IMR-90 (cell line): Measurements from ENCODE around the gene MYH11. TPM values are rescaled to one million over a fixed set of nuclear protein-coding genes. Genes with fewer than 3 reads are reported as not detected.

Source experiments
- ATAC-seq: fragments of 200-7000 bp; cut with Tn5 transposase; 2 replicates; pipeline ENCODE4 v1.9.1; 2020; ENCODE audit warnings: low read depth, mild to moderate bottlenecking, moderate library complexity
- BruUV-seq: library from RNA; stranded (reverse); fragments of 400-500 nt; replicated peaks from 2 replicates; lab custom pipeline; 2021; lab: Mats Ljungman, UMichigan
- CTCF ChIA-PET: fragments of 300-600 bp; formaldehyde crosslinking; extraction: SDS; loops from one replicate; lab custom pipeline; 2021; ENCODE audit warnings: antibody characterized with exemption; lab: Yijun Ruan, JAX
- POLR2A ChIA-PET: fragments of 300-600 bp; sonication (Branson Sonifier 250); formaldehyde crosslinking; loops from one replicate; lab custom pipeline; 2022; ENCODE audit warnings: antibody characterized with exemption; ENCODE audit not compliant: unreplicated experiment; lab: Charles Lee
- DNase-seq: peaks from one replicate; pipeline ENCODE4 v3.0.0; 2013
- H2AFZ ChIP-seq: replicated peaks from 2 replicates; pipeline ENCODE3; 2013; ENCODE audit warnings: low read length, mild to moderate bottlenecking; ENCODE audit not compliant: poor library complexity
- H2AK5ac ChIP-seq: 2 replicates; pipeline ENCODE4 v1.6.1; 2013; ENCODE audit warnings: low read depth, low read length, inconsistent platforms
- H2AK9ac ChIP-seq: replicated peaks from 2 replicates; pipeline ENCODE3; 2013; ENCODE audit warnings: mild to moderate bottlenecking, low read depth, low read length, moderate library complexity; ENCODE audit not compliant: poor library complexity
- H2BK120ac ChIP-seq: 2 replicates; pipeline ENCODE4 v1.6.1; 2013; ENCODE audit warnings: low read depth, low read length, inconsistent platforms
- H2BK15ac ChIP-seq: 3 replicates; pipeline ENCODE4 v1.6.1; 2013; ENCODE audit warnings: low read depth, low read length, inconsistent platforms
- H2BK20ac ChIP-seq: 2 replicates; pipeline ENCODE4 v1.6.1; 2013; ENCODE audit warnings: low read depth, mild to moderate bottlenecking, inconsistent platforms, low read length, moderate library complexity
- H2BK5ac ChIP-seq: 2 replicates; pipeline ENCODE4 v1.6.1; 2013; ENCODE audit warnings: mild to moderate bottlenecking, low read depth, low read length, inconsistent platforms; ENCODE audit not compliant: poor library complexity, severe bottlenecking
- H3K14ac ChIP-seq: replicated peaks from 2 replicates; pipeline ENCODE4 v1.6.1; 2013; ENCODE audit warnings: low read depth, low read length, inconsistent platforms
- H3K18ac ChIP-seq: 2 replicates; pipeline ENCODE4 v1.6.1; 2013; ENCODE audit warnings: low read depth, low read length, control low read depth
- H3K23ac ChIP-seq: 2 replicates; pipeline ENCODE4 v1.6.1; 2013; ENCODE audit warnings: low read depth, low read length, inconsistent platforms
- H3K27ac ChIP-seq: 2 replicates; pipeline ENCODE4 v1.5.1; 2013; ENCODE audit warnings: mild to moderate bottlenecking, control low read depth, low read length; ENCODE audit not compliant: insufficient read depth
- H3K27me3 ChIP-seq: 2 replicates; pipeline ENCODE4 v1.6.1; 2013; ENCODE audit warnings: low read length; ENCODE audit not compliant: control insufficient read depth, insufficient read depth
- H3K36me3 ChIP-seq: 2 replicates; pipeline ENCODE4 v1.6.1; 2013; ENCODE audit warnings: low read length, mixed read lengths; ENCODE audit not compliant: control insufficient read depth, insufficient read depth
- H3K4ac ChIP-seq: 2 replicates; pipeline ENCODE4 v1.6.1; 2013; ENCODE audit warnings: low read depth, low read length, inconsistent platforms
- H3K4me1 ChIP-seq: 2 replicates; pipeline ENCODE4 v1.6.1; 2013; ENCODE audit warnings: low read length, mixed read lengths; ENCODE audit not compliant: control insufficient read depth, insufficient read depth
- H3K4me2 ChIP-seq: 2 replicates; pipeline ENCODE4 v1.6.1; 2013; ENCODE audit warnings: low read depth, mild to moderate bottlenecking, control low read depth, low read length, moderate library complexity
- H3K4me3 ChIP-seq: 2 replicates; pipeline ENCODE4 v1.5.1; 2013; ENCODE audit warnings: low read depth, mild to moderate bottlenecking, control low read depth, low read length, moderate library complexity; ENCODE audit not compliant: insufficient read depth
- H3K56ac ChIP-seq: 2 replicates; pipeline ENCODE4 v1.6.1; 2013; ENCODE audit warnings: low read length, inconsistent platforms; ENCODE audit not compliant: insufficient read depth; ENCODE audit errors: extremely low read depth
- H3K79me1 ChIP-seq, 2 experiments: 2 replicates each; pipeline ENCODE4 v1.6.1; 2013; ENCODE audit warnings: low read length in 2 of 2, inconsistent platforms in 1 of 2, low read depth in 1 of 2
- H3K9ac ChIP-seq: 2 replicates; pipeline ENCODE4 v1.6.1; 2013; ENCODE audit warnings: low read depth, low read length, control low read depth
- H3K9me1 ChIP-seq: 2 replicates; pipeline ENCODE4 v1.6.1; 2013; ENCODE audit warnings: low read length, inconsistent platforms; ENCODE audit not compliant: insufficient read depth
- H3K9me3 ChIP-seq: 2 replicates; pipeline ENCODE4 v1.6.1; 2013; ENCODE audit warnings: low read length; ENCODE audit not compliant: control insufficient read depth, insufficient read depth
- H4K20me1 ChIP-seq: 2 replicates; pipeline ENCODE4 v1.6.1; 2013; ENCODE audit warnings: low read length, inconsistent platforms; ENCODE audit not compliant: insufficient read depth
- H4K5ac ChIP-seq: 2 replicates; pipeline ENCODE4 v1.6.1; 2013; ENCODE audit warnings: mild to moderate bottlenecking, low read depth, low read length, control low read depth
- H4K8ac ChIP-seq, 2 experiments: 2 replicates each; pipeline ENCODE4 v1.6.1; 2013; ENCODE audit warnings: low read depth in 2 of 2, low read length in 2 of 2, control low read depth in 1 of 2, inconsistent platforms in 1 of 2
- H4K91ac ChIP-seq: 2 replicates; pipeline ENCODE4 v1.6.1; 2013; ENCODE audit warnings: low read depth, low read length, inconsistent platforms; ENCODE audit not compliant: insufficient read depth
- BHLHE40 ChIP-seq: fragments of 150-350 bp; IDR thresholded peaks from 2 replicates; pipeline ENCODE4 v1.6.1; 2016; ENCODE audit warnings: mild to moderate bottlenecking, low read depth, low read length
- CEBPB ChIP-seq: IDR thresholded peaks from 2 replicates; pipeline ENCODE4 v1.6.1; 2012; ENCODE audit warnings: low read depth, low read length, improper control_type of control experiment
- FOS ChIP-seq: fragments of 150-350 bp; IDR thresholded peaks from 2 replicates; pipeline ENCODE4 v1.6.1; 2016; ENCODE audit warnings: low read depth, low read length
- MAFK ChIP-seq: IDR thresholded peaks from 2 replicates; pipeline ENCODE4 v1.6.1; 2012; ENCODE audit warnings: low read depth, low read length, improper control_type of control experiment
- MAZ ChIP-seq: IDR thresholded peaks from 2 replicates; pipeline ENCODE4 v1.6.1; 2012; ENCODE audit warnings: low read depth, mild to moderate bottlenecking, low read length, improper control_type of control experiment, moderate library complexity, borderline replicate concordance
- MXI1 ChIP-seq: IDR thresholded peaks from 2 replicates; pipeline ENCODE4 v1.6.1; 2012; ENCODE audit warnings: low read depth, mild to moderate bottlenecking, low read length, moderate library complexity, borderline replicate concordance
- RCOR1 ChIP-seq: IDR thresholded peaks from 2 replicates; pipeline ENCODE4 v1.6.1; 2012; ENCODE audit warnings: mild to moderate bottlenecking, low read length, improper control_type of control experiment; ENCODE audit not compliant: insufficient replicate concordance
- WGBS, 2 experiments: methylation state at CpG; one replicate each; pipeline versions ENCODE4 v1.1.5 to v1.1.7; 2013; ENCODE audit warnings: missing lambda C conversion rate in 2 of 2; ENCODE audit not compliant: insufficient read length in 1 of 2; ENCODE audit errors: extremely low coverage in 2 of 2; 5-methylcytosine and 5-hydroxymethylcytosine counted together
- dilution Hi-C: fragments of 300-500 bp; cut with HindIII; formaldehyde crosslinking; loops from one replicate; pipeline ENCODE4 v1.14.3; 2018; ENCODE audit warnings: low sequenced_read_pairs; ENCODE audit not compliant: unreplicated experiment
- in situ Hi-C: fragments of 300-500 bp; cut with MboI; formaldehyde crosslinking; loops from 3 replicates; pipeline ENCODE4 v1.14.3; 2019; ENCODE audit warnings: low sequenced_read_pairs, inconsistent platforms, mixed read lengths
- intact Hi-C: fragments of 100-400 bp; cut with micrococcal nuclease; formaldehyde crosslinking; loops from 2 replicates; pipeline ENCODE4 v1.10.0; 2022
- microRNA-seq, 2 experiments: library from miRNA; stranded (forward) in 1 of 2; unstranded in 1 of 2; fragments of 10-50 nt in 1 of 2; fragments of <30 nt in 1 of 2; gene quantifications in 1 of 2; microRNA quantifications in 1 of 2; one replicate each; pipeline versions ENCODE3 to v1.1.0; 2013 to 2020; ENCODE audit not compliant: insufficient read depth in 1 of 2, insufficient read length in 1 of 2, unreplicated experiment in 1 of 2
- polyA plus RNA-seq, 3 experiments: library from polyadenylated mRNA; depleted of rRNA; stranded (reverse); fragments of >200 nt; gene quantifications; 2 replicates each; pipeline ENCODE4 v1.2.3, GENCODE V29; 2012; ENCODE audit warnings: low replicate concordance in 1 of 3
- small RNA-seq, 5 experiments: library from RNA; depleted of rRNA; stranded (forward); fragments of <200 nt; gene quantifications; one replicate each; pipeline ENCODE3, GENCODE V24; 2012
- total RNA-seq: library from RNA; depleted of rRNA; stranded (reverse); fragments of >200 nt; gene quantifications from 2 replicates; pipeline ENCODE4 v1.2.3, GENCODE V29; 2012; rRNA removed
- TF ChIP-seq, protein P1 (sequence below): conservative IDR thresholded peaks from 2 replicates; pipeline ENCODE4 v1.5.1; 2012; ENCODE audit warnings: mild to moderate bottlenecking, low read depth, low read length, improper control_type of control experiment

The MYH11 gene
- total and polyA plus RNA-seq, 2 of the 4 experiments (the other 2 are of a cell fraction), result under 0.01 to 0.12 TPM

DNA sequence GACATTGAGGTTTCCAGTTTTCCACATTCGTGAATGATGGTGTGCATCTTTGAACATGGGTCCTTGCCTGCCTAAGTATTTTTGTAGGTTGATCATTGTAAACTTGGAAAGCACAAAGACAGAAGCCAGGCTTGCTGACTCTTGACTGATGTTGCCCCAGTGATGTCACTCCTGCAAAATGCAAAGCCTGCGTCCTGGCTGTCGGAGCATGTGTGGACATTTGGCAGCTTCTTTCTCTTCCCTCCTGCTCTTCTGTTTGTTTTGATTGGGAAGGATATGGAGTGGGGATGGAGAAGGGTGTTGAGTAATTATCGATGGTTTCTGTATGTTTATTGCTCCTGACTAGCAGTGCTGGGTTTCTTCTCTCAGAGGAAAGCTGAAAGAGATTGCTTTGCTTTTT is 203.6 kb downstream of the MYH11 start:
- BruUV-seq, result no TSS peak
- TF ChIP-seq FOS (no peak), MAZ (no peak), RCOR1 (no peak), BHLHE40 (peak; percentile 53; the same call in 1 of the 2 replicates), CEBPB (peak; percentile 66), MAFK (peak; percentile 60; the same call in 1 of the 2 replicates), MXI1 (peak; percentile 93)
- TF ChIP-seq, protein P1, sequence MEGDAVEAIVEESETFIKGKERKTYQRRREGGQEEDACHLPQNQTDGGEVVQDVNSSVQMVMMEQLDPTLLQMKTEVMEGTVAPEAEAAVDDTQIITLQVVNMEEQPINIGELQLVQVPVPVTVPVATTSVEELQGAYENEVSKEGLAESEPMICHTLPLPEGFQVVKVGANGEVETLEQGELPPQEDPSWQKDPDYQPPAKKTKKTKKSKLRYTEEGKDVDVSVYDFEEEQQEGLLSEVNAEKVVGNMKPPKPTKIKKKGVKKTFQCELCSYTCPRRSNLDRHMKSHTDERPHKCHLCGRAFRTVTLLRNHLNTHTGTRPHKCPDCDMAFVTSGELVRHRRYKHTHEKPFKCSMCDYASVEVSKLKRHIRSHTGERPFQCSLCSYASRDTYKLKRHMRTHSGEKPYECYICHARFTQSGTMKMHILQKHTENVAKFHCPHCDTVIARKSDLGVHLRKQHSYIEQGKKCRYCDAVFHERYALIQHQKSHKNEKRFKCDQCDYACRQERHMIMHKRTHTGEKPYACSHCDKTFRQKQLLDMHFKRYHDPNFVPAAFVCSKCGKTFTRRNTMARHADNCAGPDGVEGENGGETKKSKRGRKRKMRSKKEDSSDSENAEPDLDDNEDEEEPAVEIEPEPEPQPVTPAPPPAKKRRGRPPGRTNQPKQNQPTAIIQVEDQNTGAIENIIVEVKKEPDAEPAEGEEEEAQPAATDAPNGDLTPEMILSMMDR, result no peak
- peaks cover 6% of the 10 kb centered on the region for H3K4me1 ChIP-seq
- H3K18ac ChIP-seq, result no peak overlapping the region
- no peak overlapping the region for H4K91ac ChIP-seq
- H3K4ac ChIP-seq, result no peak overlapping the region
- H4K5ac ChIP-seq, result no peak overlapping the region
- H3K4me2 ChIP-seq, result no peak overlapping the region
- H3K79me1 ChIP-seq, result peaks cover 36 to 69% of the 10 kb centered on the region in 2 experiments
- peaks cover 49% of the 10 kb centered on the region for H4K20me1 ChIP-seq
- ATAC-seq, result peak; percentile 49
- no peak overlapping the region for H2BK120ac ChIP-seq
- no peak overlapping the region for H3K4me3 ChIP-seq
- H2AFZ ChIP-seq, result no peak overlapping the region
- no peak overlapping the region for H3K56ac ChIP-seq
- no peak overlapping the region for H3K9ac ChIP-seq
- no peak overlapping the region for H4K8ac ChIP-seq
- H2AK5ac ChIP-seq, result no peak overlapping the region
- CTCF ChIA-PET, result interaction anchor here (0.6 to 0.9 kb wide), 2 partner anchors 9 to 224 kb away, joined by 3 to 6 read pairs; no protein-coding TSS in a partner anchor
- H3K23ac ChIP-seq, result no peak overlapping the region
- no peak overlapping the region for H2BK15ac ChIP-seq
- no peak overlapping the region for H2AK9ac ChIP-seq
- no peak overlapping the region for H3K14ac ChIP-seq
- H2BK20ac ChIP-seq, result no peak overlapping the region
- H3K36me3 ChIP-seq, result no peaks in the 10 kb centered on the region
- no peak overlapping the region for H3K27ac ChIP-seq
- 0% methylated on average over 2 of the region's 4 CpGs; no CpG with 5 or more reads in 1 of the 2 experiments for WGBS, 2 experiments
- H3K9me3 ChIP-seq, result no peaks in the 10 kb centered on the region
- dilution Hi-C loops, result no loop called here
- intact Hi-C loops, result loop anchor here (5.0 kb wide), 1 partner anchor 49 kb away; no protein-coding TSS in a partner anchor
- POLR2A ChIA-PET, result interaction anchor here (0.6 kb wide), 1 partner anchor 104 kb away, joined by 4 read pairs; no protein-coding TSS in a partner anchor
- H2BK5ac ChIP-seq, result no peak overlapping the region
- DNase-seq, result peak; percentile 97
- in situ Hi-C loops, result no loop called here
- peaks cover 16% of the 10 kb centered on the region for H3K9me1 ChIP-seq
- no peaks in the 10 kb centered on the region for H3K27me3 ChIP-seq

Small RNA genes lying within 50 kb of the gene (microRNA-seq; reads per million reads assigned to microRNA genes)
- gene RNU6-213P (ENCODE audit: insufficient read depth, insufficient read length), result not detected

Small RNA genes lying within 50 kb of the gene (small RNA-seq; reads per million reads assigned to genes)
- gene RNU6-213P, result 0 to 14.5 (median 0.08) reads per million in 5 experiments

Other genes with a start within 250 kb of the MYH11 start
- gene MARF1, start 213.9 kb downstream of the MYH11 start, total RNA-seq, result 7.8 and 9.0 TPM in 2 replicates
- gene MARF1, start 213.9 kb downstream of the MYH11 start, polyA plus RNA-seq (2012; rRNA removed), result 11.5 and 12.9 TPM in 2 replicates
- gene NDE1, start 206.8 kb downstream of the MYH11 start, total RNA-seq, result 29.2 and 34.4 TPM in 2 replicates
- gene NDE1, start 206.8 kb downstream of the MYH11 start, polyA plus RNA-seq (2012; rRNA removed), result 17.3 and 22.7 TPM in 2 replicates
- 40.1 and 61.9 TPM in 2 replicates for gene CEP20, start 31.6 kb upstream of the MYH11 start, total RNA-seq
- 19.8 and 28.8 TPM in 2 replicates for gene CEP20, start 31.6 kb upstream of the MYH11 start, polyA plus RNA-seq (2012; rRNA removed)
- gene ABCC1, start 92.6 kb upstream of the MYH11 start, total RNA-seq, result 34.4 and 39.4 TPM in 2 replicates
- 61.8 and 66.0 TPM in 2 replicates for gene ABCC1, start 92.6 kb upstream of the MYH11 start, polyA plus RNA-seq (2012; rRNA removed)